ENCODE data around the gene EXOC6B. TPM values are rescaled to one million over a fixed set of nuclear protein-coding genes. Genes with fewer than 3 reads are reported as not detected.

Gene EXOC6B
- total RNA-seq, 2 donors from 2014 or later: 11.7 to 12.9 TPM

DNA sequence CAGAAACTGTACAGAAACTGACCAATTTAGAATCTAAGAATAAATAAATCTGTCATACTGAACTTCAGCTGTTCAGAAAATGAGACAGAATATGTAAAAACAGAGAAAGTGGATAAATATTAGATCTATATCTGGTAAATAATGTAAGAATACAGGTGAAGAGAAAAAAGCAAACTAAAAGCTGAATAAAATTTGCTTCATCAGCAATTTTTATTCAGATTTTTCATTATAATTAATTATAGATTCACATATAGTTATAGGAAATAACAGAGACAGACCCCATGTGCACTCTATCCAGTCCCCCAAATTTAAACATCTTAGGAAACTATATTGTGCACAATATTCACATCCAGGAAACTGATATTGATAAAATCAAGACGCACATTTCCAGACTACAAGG is 299.2 kb downstream of the EXOC6B start:
- ATAC-seq (no peak), DNase-seq (no peak)
- no peak for TF ChIP-seq POLR2A (IDR thresholded peaks at IDR 0.05)
- TF ChIP-seq, protein P1, sequence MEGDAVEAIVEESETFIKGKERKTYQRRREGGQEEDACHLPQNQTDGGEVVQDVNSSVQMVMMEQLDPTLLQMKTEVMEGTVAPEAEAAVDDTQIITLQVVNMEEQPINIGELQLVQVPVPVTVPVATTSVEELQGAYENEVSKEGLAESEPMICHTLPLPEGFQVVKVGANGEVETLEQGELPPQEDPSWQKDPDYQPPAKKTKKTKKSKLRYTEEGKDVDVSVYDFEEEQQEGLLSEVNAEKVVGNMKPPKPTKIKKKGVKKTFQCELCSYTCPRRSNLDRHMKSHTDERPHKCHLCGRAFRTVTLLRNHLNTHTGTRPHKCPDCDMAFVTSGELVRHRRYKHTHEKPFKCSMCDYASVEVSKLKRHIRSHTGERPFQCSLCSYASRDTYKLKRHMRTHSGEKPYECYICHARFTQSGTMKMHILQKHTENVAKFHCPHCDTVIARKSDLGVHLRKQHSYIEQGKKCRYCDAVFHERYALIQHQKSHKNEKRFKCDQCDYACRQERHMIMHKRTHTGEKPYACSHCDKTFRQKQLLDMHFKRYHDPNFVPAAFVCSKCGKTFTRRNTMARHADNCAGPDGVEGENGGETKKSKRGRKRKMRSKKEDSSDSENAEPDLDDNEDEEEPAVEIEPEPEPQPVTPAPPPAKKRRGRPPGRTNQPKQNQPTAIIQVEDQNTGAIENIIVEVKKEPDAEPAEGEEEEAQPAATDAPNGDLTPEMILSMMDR (IDR thresholded peaks at IDR 0.05): no peak
- no peak overlapping the region for H3K4me3 ChIP-seq
- WGBS, 2 donors: 89 to 95% methylated on average over 1 of the region's 1 CpG
- no peak overlapping the region for H3K27ac ChIP-seq
- H3K36me3 ChIP-seq (replicated peaks in 1 of 2; ENCODE audit: insufficient read depth in 1 of 2, low read depth in 2 of 2): no peaks in the 10 kb centered on the region
- H3K4me1 ChIP-seq: no peaks in the 10 kb centered on the region
- intact Hi-C loops (cut with DNase I): no loop called here
- no peaks in the 10 kb centered on the region for H3K9me3 ChIP-seq
- no peaks in the 10 kb centered on the region for H3K27me3 ChIP-seq

DNA sequence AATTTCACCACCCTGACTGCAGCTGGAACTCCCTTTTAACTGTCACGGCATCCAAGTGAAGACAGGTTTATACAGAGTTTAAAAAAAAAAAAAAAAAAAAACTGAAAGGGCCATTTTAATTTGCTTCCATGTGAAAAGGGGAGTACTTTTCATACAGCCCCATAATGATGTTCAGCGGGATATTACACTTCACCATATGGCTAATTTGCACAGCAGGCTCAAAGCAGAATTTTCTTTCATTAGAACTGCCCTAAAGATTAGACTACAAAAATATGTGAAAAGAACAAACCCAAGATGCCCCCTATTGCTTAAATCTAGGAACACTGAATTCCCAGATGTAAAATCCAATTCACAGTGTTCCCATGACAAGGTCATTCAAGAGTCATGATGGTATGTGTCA is 301.8 kb downstream of the EXOC6B start:
- ATAC-seq: no peak
- 94 to 98% methylated on average over 2 of the region's 2 CpGs for WGBS, 2 donors

GRCh38 chr2:72515696-72516095 is 310.1 kb downstream of the EXOC6B start:
- Histone ChIP-seq H3K4me3 (no peak overlapping the region), H3K36me3 (replicated peaks in 1 of 2; ENCODE audit: insufficient read depth in 1 of 2, low read depth in 2 of 2) (no peaks in the 10 kb centered on the region), H3K4me1 (no peaks in the 10 kb centered on the region), H3K27ac (no peak overlapping the region), H3K9me3 (no peaks in the 10 kb centered on the region), H3K27me3 (no peaks in the 10 kb centered on the region)
- intact Hi-C loops (cut with DNase I): no loop called here
- DNase-seq: no peak
- no peak for ATAC-seq
- WGBS, 2 donors: 89 to 91% methylated on average over 3 of the region's 3 CpGs
- no peak for TF ChIP-seq POLR2A (IDR thresholded peaks at IDR 0.05)

More for the DNA sequence above, 301.8 kb downstream of the EXOC6B start:
- Histone ChIP-seq H3K27me3 (no peaks in the 10 kb centered on the region), H3K4me1 (no peaks in the 10 kb centered on the region), H3K9me3 (no peaks in the 10 kb centered on the region), H3K36me3 (replicated peaks in 1 of 2; ENCODE audit: insufficient read depth in 1 of 2, low read depth in 2 of 2) (no peaks in the 10 kb centered on the region), H3K27ac (no peak overlapping the region), H3K4me3 (no peak overlapping the region)
- intact Hi-C loops (cut with DNase I): no loop called here
- DNase-seq: no peak
- TF ChIP-seq, protein P1 (IDR thresholded peaks at IDR 0.05): no peak
- no peak for TF ChIP-seq POLR2A (IDR thresholded peaks at IDR 0.05)

- DNase-seq (no peak), ATAC-seq (no peak)
- intact Hi-C loops (cut with DNase I): no loop called here
- TF ChIP-seq POLR2A (IDR thresholded peaks at IDR 0.05): no peak
- TF ChIP-seq, protein P1 (IDR thresholded peaks at IDR 0.05): no peak
- no peak overlapping the region for H3K27ac ChIP-seq
- no peaks in the 10 kb centered on the region for H3K9me3 ChIP-seq
- WGBS, 2 donors: 98% methylated on average over 3 of the region's 3 CpGs
- H3K27me3 ChIP-seq: no peaks in the 10 kb centered on the region
- H3K36me3 ChIP-seq (replicated peaks in 1 of 2; ENCODE audit: insufficient read depth in 1 of 2, low read depth in 2 of 2): no peaks in the 10 kb centered on the region
- no peak overlapping the region for H3K4me3 ChIP-seq
- no peaks in the 10 kb centered on the region for H3K4me1 ChIP-seq
Observed at GRCh38 chr2:72513011-72513410, 312.8 kb downstream of the EXOC6B start.

DNA sequence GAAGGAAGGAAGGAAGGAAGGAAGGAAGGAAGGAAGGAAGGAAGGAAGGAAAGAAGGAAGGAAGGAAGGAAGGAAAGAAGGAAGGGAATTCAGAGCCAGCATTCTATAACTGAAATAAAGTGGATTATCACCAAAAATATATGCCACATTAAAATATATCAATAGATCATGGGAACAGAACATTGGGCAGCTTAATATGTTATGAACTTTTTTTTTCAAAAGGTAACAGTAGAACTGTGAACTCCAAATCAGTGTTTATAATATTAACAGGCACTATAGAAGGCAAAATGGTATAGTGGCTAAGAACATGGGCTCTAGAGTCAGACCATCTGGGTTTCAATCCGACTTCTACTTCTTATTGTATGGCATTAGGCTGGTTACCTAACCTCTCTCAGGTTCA is 313.5 kb downstream of the EXOC6B start:
- intact Hi-C loops (cut with DNase I): no loop called here
- 96% methylated on average over 1 of the region's 1 CpG for WGBS, 2 donors
- no peak for ATAC-seq
- DNase-seq: no peak
- Histone ChIP-seq H3K27ac (no peak overlapping the region), H3K36me3 (replicated peaks in 1 of 2; ENCODE audit: insufficient read depth in 1 of 2, low read depth in 2 of 2) (no peaks in the 10 kb centered on the region), H3K9me3 (no peaks in the 10 kb centered on the region), H3K4me1 (no peaks in the 10 kb centered on the region), H3K27me3 (no peaks in the 10 kb centered on the region), H3K4me3 (no peak overlapping the region)
- TF ChIP-seq POLR2A (IDR thresholded peaks at IDR 0.05): no peak
- TF ChIP-seq, protein P1 (IDR thresholded peaks at IDR 0.05): no peak

Data from body of pancreas (tissue), 4 donors.